Cardiac muscle cell (in vitro differentiated cells and primary cell): ENCODE measurements around the gene EFCAB3. TPM values are rescaled to one million over a fixed set of nuclear protein-coding genes. Genes with fewer than 3 reads are reported as not detected.

Experiments
- polyA plus RNA-seq: library from polyadenylated mRNA; unstranded; fragments of >200 nt; fragmentation: Nextera tagmentation; extraction: Ambion mirVana; gene quantifications from 2 replicates; pipeline ENCODE4 v1.2.1, GENCODE V29; 2016
- total RNA-seq: library from RNA; depleted of rRNA; stranded (reverse); fragments of >200 nt; gene quantifications from 2 replicates; pipeline ENCODE4 v1.2.3, GENCODE V29; 2016

EFCAB3 gene
- total and polyA plus RNA-seq, 2 experiments from 2014 or later: not detected

Other genes with a start within 250 kb of the EFCAB3 start
- gene METTL2A, start 43.3 kb downstream of the EFCAB3 start, total RNA-seq: 17.4 and 26.1 TPM in 2 replicates
- 24.2 and 30.8 TPM in 2 replicates for gene METTL2A, start 43.3 kb downstream of the EFCAB3 start, polyA plus RNA-seq
- gene TLK2, start 98.3 kb downstream of the EFCAB3 start, total RNA-seq: 27.1 and 43.1 TPM in 2 replicates
- 36.8 and 37.9 TPM in 2 replicates for gene TLK2, start 98.3 kb downstream of the EFCAB3 start, polyA plus RNA-seq
- gene MRC2, start 247.1 kb downstream of the EFCAB3 start, total RNA-seq: 76.0 and 136 TPM in 2 replicates
- gene MRC2, start 247.1 kb downstream of the EFCAB3 start, polyA plus RNA-seq: 53.1 and 90.3 TPM in 2 replicates